ENCODE results near the gene ZNF91.
A peak's percentile ranks its signal among the peaks of the same experiment; 100 is the strongest.
"Not testable (repeated sequence)": the region's sequence is repeated elsewhere in the genome, so short reads cannot be mapped to it uniquely, and the experiment has no call there.

The ZNF91 gene

DNA sequence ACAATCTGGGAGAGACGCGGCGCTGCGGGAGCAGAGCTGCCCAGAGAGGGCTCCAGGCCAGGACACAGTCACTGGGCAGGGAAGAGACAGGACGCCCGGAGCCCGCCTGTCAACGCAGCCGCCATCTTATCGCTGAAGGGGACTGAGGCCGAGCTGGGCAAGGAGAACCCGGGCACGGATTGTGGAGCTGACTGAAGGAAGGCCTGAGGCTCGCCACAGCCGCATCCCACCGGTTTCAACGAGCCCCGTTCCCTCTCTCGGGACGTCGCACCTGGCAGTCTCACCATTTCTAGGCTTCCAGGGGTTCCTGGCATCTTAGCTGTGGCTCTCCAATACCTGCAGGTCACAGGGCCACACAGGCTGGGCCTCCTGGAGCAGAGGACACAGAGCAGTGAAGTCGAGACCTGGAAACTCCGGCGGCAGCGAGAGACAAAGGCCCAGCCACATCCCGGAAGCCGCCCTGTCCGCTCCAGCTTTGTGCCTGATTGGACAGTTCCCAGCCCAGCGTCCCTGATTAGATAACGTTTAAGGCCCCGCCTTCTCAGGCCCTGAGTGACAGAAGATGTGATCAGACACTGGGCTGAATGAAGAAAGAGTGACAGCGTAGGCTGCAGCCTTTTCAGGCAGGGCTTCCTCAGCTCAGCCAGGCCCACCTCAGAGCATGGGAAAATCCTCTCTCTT is at the start of gene ZNF91:
Gene ZNF91 (minus strand): TSS at position 431 of the 681 bp plus-strand sequence. CDS start 117 bp downstream, at position 314.
- DNase-seq (ENCODE audit: low read depth), result peak; percentile 77

DNA sequence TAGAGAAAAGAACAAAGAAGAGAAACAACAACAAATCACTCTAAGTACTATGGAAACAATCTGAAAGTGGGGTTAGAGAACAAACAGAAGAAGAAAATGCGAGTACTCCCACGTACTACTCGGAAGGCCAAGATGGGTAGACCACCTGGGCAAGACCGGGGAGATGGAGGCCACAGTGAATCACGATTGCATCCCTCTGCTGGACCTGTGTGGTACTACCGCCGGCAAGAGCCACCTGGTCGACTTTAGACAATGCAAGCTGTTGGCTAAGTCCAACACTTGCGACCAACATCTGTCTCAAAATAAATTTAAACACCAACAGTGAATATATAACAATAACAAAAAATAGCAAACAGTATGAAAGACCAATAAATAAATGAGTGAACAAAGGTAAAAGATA is 45.5 kb upstream of the ZNF91 start:
- DNase-seq (ENCODE audit: low read depth), result no peak

DNA sequence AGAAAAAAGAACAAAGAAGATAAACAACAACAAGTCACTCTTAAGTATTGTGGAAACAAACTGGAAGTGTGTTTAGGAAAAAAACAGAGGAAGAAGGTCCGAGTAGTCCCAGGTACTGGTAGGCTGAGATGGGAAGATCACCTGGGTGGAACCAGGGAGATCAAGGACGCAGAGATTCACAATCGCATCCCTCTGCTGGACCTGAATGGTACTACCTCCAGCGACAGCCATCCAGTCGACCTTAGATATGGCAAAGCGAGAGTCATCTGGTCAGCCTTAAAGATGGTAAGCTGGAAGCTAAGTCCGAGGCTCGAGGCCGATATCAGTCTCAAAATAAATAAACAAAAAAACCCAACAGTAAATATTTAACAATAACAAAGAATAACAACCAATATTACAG is 44.9 kb upstream of the ZNF91 start:
- no peak for DNase-seq (ENCODE audit: low read depth)

DNA sequence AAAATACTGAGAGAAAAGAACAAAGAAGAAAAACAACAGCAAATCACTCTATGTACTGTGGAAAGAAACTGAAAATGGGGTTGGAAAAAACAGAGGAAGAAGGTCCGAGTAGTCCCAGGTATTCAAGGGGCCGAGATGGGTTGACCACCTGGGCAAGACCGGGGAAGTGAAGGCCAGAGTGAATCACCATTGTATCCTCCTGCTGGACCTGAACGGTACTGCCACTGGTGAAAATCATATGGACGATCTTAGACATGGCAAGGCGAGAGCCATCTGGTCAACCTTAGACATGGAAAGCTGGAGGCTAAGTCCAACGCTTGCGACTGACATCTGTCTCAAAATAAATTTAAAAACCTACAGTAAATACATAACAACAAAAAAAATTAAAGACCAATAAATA is 44.4 kb upstream of the ZNF91 start:
- DNase-seq (ENCODE audit: low read depth), result no peak

DNA sequence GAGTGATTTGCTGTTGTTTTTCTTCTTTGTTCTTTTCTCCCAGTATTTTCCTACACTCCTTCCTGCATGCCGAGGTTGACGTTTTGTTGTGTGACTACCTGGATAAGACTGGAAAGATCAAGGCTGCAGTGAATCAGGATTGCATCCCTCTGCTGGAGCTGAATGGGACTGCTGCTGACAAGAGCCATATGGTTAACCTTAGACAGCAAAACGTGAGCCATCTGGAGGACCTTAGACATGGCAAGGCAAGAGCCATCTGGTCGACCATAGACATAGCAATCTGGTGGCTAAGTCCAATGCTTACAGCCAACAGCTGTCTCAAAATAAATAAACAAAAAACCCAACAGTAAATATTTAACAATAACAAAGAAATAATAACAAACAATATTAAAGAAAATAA is 42.6 kb upstream of the ZNF91 start:
- no peak for DNase-seq (ENCODE audit: low read depth)

DNA sequence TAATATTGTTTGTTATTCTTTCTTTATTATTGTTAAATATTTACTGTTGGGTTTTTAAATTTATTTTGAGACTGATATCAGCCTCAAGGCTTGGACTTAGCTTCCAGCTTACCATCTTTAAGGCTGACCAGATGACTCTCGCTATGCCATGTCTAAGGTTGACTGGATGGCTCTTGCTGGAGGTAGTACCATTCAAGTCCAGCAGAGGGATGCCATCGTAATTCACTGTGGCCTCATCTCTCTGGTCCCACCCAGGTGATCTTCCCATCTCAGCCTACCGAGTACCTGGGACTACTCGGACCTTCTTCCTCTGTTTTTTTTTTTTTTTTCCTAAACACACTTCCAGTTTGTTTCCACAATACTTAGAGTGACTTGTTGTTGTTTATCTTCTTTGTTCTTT is 41.7 kb upstream of the ZNF91 start:
- no peak for DNase-seq (ENCODE audit: low read depth)

DNA sequence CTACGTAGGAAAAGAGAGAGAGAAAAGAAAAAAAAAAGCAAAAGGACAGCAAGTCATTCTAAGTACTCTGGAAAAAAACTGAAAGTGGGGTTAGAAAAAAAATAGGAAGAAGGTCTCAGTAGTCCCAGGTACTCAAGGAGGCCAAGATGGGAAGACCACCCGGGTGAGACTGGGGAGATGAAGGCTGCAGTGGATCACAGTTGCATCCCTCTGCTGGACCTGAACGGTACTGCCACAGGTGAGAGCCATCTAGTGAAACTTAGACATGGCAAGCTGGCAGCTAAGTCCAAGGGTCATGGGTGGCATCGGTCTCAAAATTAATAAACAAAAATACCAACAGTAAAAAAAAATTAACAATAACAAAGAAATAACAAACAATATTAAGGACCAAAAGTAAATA is 41.0 kb upstream of the ZNF91 start:
- DNase-seq (ENCODE audit: low read depth), result no peak

DNA sequence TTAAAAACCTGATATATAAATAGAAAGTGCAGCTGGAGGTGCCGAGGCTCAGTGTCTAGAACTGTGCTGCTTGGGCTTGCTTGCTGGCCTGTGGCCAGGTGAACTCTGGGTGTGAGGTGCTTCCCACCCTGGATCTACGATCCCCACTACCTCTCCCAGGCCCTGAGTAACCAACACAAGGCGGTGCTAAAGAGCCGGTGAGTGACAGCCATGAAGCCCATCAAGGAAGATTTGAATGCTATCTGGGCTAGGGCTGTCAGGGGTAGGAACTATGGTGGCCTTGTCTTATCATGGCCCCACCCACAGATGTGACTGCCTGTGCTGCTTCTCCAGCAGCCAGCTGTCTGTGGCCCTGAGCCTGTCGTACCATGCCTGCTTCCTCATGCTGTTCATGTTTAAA is 25.6 kb upstream of the ZNF91 start:
- DNase-seq (ENCODE audit: low read depth), result no peak

DNA sequence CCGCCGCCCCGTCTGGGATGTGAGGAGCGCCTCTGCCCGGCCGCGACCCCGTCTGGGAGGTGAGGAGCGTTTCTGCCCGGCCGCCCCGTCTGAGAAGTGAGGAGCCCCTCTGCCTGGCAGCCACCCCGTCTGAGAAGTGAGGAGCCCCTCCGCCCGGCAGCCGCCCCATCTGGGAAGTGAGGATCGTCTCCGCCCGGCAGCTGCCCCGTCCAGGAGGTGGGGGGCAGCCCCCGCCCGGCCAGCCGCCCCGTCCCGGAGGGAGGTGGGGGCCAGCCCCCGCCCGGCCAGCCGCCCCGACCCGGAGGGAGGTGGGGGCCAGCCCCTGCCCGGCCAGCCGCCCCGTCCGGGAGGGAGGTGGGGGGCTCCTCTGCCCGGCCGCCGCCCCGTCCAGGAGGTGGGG is 24.0 kb upstream of the ZNF91 start:
- not testable (repeated sequence) for DNase-seq (ENCODE audit: low read depth)

DNA sequence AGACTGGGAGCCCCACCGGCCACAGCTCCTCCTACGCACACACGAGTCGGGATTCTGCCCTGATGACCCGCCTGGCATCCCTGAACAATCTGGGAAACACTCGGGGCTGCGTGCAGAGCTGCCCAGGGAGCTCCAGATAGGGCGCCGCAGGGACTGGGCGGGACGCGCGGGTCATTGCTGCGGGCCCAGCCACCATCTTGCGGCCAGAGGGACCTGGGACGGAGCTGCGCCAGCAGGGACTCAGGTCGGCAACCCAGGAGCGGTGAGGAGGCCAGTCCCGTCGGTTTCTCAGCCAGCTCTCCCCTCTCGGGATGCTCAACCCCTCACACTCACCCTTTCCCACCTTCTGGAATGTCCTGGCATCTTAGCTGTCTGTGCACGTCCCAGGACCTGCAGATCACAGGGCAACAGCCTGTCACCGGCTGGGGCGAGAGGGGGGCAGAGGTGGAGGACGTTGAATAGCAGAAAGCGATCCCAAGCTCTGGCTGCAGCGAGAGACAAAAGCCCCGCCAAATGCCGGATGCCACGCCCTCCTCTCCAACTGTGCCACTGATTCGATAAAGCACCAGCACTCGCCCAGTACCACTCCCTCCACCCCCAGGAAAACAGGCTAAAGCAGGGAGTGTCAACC is 20.4 kb upstream of the ZNF91 start:
- DNase-seq (ENCODE audit: low read depth), result no peak

DNA sequence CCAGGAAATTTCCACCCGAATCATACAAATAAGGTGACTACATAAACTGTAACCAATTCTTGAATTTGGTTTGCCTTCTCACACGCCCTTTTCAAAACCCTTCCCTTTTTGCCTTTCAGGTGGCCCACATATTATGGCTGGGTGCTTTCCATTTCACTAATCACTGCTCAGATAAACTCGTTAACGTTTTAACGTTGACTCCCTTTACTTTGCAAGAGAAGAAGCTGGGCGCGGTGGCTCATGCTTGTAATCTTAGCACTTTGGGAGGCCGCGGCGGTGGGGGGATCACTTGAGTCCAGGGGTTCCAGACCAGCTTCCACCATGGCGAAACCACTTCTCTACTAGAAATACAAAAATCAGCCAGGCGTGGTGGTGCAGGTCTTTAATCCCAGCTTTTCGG is 19.8 kb upstream of the ZNF91 start:
- DNase-seq (ENCODE audit: low read depth), result no peak

DNA sequence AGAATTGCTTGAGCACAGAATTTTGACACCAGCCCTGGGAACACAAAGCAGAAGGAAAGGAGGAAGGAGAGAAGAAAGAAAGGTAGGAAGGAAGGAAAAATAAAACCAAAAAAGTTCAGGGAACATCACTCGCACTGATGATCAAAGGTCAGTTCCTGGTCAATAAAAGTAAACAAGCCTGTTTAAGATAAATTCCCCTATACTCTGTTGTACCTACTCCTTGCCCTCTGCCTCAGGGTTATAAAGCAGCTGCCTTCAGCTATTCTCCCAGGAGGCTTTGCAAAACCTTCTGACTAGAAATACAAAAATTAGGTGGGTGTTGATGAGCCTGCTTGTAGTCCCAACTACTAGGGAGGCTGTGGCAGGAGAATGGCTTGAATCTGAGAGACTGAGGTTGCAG is 14.9 kb upstream of the ZNF91 start:
- no peak for DNase-seq (ENCODE audit: low read depth)

DNA sequence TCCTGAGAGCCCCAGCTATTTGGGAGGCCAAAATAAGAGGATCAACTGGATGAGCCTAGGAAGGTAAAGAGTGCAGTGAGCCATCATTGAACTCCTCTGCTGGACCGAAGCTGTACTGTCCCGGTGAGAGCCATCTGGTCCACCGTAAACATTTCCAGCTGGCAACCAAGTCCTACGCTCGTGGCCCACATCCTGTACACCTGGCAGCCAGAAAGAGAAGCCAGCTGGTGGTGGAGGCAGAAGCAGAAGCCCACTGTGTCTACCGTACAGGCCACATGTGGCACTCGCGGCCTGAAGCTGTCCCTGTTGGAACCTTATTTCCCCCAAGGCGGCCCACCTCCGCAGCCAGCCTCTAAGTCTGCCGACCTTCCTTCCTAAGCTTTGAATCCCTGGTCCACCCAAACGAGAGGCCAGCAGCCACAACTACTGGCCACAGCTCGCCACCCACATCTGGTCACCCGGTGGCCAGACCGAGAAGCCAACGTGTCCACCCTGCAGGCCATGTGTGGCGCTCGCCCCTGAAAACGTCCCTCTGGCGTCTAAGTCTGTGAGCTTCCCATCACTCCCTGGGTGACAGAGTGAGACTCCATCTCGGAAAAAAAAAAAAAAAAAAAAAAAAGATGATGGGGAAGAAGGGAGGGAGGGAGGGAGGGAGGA is 14.2 kb upstream of the ZNF91 start:
- DNase-seq (ENCODE audit: low read depth), result no peak

DNA sequence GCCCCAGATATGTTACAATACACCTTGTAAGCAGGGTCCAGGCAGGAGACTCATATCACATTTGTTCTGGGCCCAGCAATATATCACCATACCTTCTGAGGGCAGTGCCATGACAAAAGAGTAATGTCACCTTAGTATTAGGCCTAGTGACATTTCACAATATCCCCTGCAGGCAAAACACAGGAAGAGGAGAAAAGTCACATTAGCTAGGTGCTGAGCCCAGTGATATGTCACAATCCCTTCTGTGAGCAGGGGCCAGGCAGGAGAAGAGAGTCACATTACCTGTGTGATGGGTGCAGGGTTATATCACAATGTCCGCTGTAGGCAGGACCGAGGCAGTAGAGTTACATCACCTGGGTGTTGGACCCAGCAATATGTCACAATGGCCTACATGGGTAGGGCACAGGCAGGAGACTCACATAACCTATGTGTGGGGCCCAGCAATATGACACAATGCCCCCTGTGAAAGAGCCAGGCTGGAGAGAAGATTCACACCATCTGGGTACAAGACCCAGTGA is 12.4 kb upstream of the ZNF91 start:
- no peak for DNase-seq (ENCODE audit: low read depth)

DNA sequence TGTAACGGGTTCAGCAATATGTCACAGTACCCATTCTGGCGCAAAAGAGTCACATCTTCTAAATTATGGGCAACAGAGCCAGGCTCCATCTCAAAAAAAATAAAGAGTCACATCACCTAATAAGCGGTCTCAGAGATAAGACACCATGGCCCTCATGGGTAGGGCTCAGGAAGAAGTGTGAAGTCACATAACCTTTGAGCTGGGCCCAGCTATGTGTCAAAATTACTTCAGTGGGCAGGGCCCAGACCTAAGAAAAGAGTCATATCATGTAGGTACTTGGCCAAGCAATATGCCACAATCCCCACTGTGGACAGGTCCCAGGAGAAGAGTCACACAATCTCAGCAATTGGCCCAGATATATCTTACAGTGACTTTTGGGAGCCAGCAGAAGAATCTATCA is 11.4 kb upstream of the ZNF91 start:
- DNase-seq (ENCODE audit: low read depth), result no peak

DNA sequence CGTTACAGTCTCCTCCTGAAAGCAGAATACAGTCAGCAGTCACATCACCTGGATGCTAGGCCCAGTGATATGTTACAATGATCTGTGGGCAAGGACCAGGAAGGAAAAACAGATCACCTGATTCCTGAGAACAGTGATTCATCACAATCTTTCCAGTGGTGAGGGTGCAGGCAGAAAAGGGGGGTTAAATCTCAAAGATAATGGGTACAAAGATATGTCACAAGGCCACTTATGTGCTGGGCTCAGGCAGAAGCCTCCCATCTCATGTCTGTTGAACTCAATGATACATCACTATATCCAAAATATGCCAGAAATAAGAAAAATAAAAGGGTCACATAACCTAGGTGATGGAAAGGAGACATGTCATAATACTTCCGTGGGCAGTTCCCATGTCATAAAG is 10.8 kb upstream of the ZNF91 start:
- no peak for DNase-seq (ENCODE audit: low read depth)

DNA sequence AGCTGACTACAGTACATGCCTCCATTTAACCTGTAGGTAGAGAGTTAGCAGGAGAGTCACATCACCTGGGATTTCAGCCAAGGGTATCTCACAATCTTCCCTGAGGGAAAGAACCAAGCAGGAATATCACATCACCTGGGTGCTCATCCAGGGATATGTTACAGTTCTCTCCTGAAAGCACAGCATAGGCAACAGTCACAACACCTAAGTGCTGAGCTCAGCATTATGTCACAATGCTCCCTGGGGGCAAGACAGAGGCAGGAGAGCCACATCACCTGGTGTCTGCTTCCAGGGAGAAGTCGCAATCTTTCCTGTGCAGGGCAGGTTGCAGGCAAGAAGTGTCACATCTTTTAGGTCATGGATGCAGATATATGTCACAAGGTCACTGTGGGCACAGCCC is 9.4 kb upstream of the ZNF91 start:
- DNase-seq (ENCODE audit: low read depth), result no peak

DNA sequence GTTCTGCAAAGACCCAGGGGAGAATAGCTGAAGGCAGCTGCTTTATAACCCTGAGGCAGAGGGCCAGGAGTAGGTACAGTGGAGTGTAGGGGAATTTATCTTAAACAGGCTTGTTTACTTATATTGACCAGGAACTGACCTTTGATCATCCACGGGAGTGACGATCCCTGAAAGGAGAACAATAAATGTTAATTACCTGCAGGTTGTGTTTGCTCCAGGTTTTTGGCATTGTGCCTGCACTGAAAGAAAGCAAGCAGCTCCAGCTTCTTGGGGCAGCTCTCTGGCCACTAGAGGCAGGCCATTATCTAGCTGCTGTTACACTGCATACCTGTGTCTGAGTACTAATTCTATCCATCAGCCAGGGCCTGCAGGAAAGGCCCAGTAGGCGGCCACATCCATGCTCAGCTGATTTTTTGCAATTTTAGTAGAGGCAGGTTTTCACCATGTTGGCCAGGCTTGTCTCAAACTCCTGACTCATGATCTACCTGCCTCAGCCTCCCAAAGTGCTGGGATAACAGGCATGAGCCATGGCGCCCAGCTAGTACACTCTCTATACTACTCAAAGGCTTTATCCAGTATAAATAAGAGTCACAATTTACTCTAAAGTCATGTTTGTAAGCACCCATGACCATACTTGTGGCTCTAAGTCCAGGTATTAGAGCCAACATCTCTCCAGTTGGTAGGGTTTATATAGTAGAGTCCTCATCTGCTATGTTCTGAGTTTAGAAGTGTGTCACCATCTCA is 8.5 kb upstream of the ZNF91 start:
- DNase-seq (ENCODE audit: low read depth), result no peak

DNA sequence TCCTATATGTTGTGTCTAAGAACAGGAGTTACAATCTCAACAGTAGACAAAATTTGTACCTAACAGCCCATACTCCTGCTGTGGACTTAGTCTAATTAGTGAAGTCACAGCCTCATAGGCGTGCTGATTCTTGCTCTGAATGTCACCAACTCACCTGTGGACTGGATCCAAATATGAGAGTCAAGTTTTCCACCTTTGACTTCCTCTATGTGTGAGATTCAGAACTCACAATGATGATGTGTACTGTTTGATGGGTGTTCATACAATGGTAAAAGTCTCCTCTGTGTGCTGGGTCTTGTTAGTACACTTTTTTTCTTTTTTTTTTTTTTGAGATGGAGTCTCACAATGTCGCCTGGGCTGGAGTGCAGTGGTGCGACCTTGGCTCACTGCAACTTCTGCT is 7.8 kb upstream of the ZNF91 start:
- no peak for DNase-seq (ENCODE audit: low read depth)

DNA sequence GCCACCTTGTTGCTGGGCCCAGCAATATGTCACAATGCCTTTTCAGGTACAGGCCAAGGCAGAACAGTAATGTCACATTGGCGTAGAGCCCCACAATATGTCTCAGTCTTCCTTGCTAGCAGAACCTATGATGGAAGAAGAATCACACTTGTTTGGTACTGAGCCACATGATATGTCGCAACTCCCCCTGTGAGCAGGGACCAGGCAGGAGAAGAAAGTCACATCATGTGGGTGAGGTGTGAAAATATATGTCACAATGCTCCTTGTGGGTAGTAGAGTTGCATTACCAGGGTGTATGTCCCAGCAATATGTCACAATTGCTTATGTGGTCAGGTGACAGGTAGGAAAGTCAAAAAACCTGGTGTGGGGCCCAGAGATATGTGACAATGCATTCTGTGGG is 7.1 kb upstream of the ZNF91 start:
- no peak for DNase-seq (ENCODE audit: low read depth)

DNA sequence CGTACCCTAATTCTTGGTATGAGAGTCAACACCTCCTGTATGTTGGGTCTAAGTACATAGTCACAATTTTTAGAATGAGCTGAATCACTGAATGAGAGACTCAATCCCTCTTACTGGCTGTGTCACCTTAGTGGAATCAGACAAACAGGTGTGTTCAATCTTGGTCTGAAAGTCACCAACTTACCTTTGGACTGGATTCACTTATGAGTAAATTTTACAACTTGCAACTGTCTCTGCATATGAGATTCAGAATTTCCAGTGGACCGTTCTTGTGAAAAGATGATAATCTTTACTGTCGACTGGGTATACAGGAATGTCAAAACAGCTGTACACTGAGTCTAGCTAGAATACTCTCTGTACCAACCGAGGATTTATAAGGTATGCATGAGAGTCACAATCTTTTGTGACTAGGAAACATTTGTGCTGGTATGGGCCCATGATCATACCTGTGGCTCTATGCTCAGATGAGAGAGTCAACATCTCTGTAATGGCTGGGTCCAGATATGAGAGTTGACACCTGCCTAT is 5.9 kb upstream of the ZNF91 start:
- DNase-seq (ENCODE audit: low read depth), result no peak

DNA sequence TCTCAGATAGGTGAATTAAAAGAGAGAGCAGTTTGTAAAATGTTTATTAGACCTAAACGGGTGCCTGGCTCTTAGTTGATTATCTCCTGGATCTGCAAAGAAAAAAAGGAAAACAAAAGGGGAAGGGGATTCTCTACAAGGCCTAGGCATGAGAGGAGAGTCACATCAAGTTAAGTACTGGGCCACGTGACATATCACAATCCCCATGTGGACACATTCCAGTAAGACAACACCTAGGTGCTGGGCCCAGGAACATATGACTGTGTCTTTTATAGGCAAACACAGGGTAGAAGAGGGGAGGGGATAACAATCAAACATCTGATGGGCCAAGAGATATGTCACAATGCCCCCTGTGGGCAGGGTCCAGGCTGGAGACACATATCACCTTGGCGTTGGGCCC is 4.2 kb upstream of the ZNF91 start:
- DNase-seq (ENCODE audit: low read depth), result no peak
